GM08714 (cell line): ENCODE measurements around the gene ZNF25.
"Not testable (repeated sequence)": the region's sequence is repeated elsewhere in the genome, so short reads cannot be mapped to it uniquely, and the experiment has no call there.

Experiments
- H3K4me3 ChIP-seq: fragments of 200-500 bp; sonication (Bioruptor generic); 2 replicates; pipeline ENCODE4 v1.5.1; 2014; ENCODE audit warnings: mild to moderate bottlenecking, low read length, inconsistent platforms
- ZNF274 ChIP-seq: IDR thresholded peaks from 2 replicates; pipeline ENCODE4 v1.6.1; 2012; ENCODE audit warnings: mild to moderate bottlenecking, low read depth, low read length

ZNF25 gene

GRCh38 chr10:37976091-37976879 is at the start of gene ZNF25:
TSS of gene ZNF25 (minus strand) at chr10:37976647. CDS start at chr10:37971722, 4,925 bp downstream.
- no peak for TF ChIP-seq ZNF274
- H3K4me3 ChIP-seq: peak within 1 kb of the TSS; percentile 89

GRCh38 chr10:38025283-38025682 is 48.8 kb upstream of the ZNF25 start:
- H3K4me3 ChIP-seq: no peak overlapping the region

GRCh38 chr10:38019124-38019523 is 42.7 kb upstream of the ZNF25 start:
- H3K4me3 ChIP-seq: not testable (repeated sequence)

More at GRCh38 chr10:38025283-38025682, 48.8 kb upstream of the ZNF25 start:
- TF ChIP-seq ZNF274: no peak

DNA sequence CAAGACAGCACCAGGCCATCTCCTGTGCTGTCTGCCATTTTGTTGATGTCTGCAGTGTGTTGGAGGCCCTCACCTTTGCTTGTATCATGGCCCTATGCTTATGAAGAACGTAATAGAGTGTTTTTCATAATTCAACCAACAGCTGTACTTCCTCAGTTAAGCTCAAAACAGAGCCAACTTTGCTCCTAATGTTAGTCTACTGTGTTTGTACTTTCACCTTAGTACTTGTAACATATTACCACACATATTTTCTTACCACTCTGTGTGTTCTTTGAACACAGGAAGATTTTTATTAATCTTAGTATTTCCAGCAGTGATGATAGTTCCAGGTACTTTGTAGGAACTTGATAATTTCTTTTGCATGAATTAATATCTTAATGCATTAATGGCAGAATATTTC is 39.9 kb upstream of the ZNF25 start:
- H3K4me3 ChIP-seq: no peak overlapping the region
- TF ChIP-seq ZNF274: no peak

- peak within 1 kb of the TSS; percentile 82 for H3K4me3 ChIP-seq
- TF ChIP-seq ZNF274: no peak
Measured at GRCh38 chr10:38010119-38010903, 33.9 kb upstream of the ZNF25 start, which contains the start of gene ZNF33A. TSS of gene ZNF33A (plus strand) at chr10:38010675. CDS start at chr10:38012342, 1,667 bp downstream.

DNA sequence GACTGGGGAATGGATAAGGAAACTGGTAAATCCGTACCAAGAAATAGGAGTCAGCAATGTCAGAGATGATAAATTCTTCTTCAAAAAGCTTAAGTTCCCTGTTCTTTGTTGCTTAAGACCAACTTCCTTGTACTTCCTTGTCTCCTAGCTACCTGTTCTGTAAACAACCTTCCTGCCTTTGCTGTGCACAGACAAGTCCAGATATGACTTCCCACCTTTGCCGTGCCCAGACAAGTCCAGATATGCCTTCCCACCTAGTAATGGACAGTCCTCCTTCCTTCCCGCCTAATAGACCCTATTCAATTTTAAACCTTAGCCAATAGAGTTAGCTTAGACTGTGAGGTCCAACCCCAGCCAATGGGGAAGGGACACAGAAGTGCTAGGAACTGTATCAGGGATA is 31.5 kb upstream of the ZNF25 start:
- TF ChIP-seq ZNF274: no peak
- no peak overlapping the region for H3K4me3 ChIP-seq

DNA sequence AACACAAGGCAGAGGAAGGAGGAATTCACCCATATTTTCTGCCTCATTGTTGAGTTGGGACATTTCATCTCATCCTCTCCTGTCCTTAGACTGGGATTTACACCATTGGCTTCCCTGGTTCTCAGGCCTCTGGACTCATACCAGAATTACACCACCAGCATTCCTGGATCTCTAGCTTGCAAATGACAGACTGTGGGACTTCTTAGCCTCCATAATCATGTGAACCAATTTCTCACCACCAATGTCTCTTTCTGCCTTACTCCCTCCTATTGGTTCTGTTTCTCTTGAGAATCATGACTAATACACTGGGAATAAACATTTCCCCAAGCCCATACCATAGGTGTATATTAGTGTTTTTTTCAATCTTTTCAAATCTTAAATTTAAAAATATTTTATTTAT is 31.1 kb upstream of the ZNF25 start:
- no peak overlapping the region for H3K4me3 ChIP-seq
- TF ChIP-seq ZNF274: no peak

DNA sequence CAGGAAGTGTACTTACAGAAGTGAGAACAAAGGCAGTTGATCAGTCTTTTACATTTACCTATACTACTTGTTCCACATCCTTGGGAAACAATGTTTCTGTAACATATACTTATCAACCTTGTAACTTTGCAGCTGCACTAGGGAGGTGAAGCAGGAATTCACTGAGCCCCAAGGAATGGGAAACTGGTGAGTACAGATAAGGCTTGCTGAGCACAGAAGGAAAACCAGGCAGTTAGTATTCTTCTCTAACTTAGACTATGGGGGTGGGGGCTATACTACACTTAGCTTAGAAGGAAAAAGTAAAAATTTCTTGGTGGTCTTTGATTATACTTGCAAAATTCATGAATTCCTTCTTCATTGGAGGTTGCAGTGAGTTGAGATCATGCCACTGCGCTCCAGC is 27.1 kb upstream of the ZNF25 start:
- no peak for TF ChIP-seq ZNF274

GRCh38 chr10:38003026-38003425 is 26.6 kb upstream of the ZNF25 start:
- no peak for TF ChIP-seq ZNF274

More for the DNA sequence above, 27.1 kb upstream of the ZNF25 start:
- no peak overlapping the region for H3K4me3 ChIP-seq

DNA sequence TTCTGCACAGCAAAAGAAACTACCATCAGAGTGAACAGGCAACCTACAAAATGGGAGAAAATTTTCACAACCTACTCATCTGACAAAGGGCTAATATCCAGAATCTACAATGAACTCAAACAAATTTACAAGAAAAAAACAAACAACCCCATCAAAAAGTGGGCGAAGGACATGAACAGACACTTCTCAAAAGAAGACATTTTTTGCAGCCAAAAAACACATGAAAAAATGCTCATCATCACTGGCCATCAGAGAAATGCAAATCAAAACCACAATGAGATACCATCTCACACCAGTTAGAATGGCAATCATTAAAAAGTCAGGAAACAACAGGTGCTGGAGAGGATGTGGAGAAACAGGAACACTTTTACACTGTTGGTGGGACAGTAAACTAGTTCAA is 24.0 kb upstream of the ZNF25 start:
- H3K4me3 ChIP-seq: not testable (repeated sequence)

More at GRCh38 chr10:38003026-38003425, 26.6 kb upstream of the ZNF25 start:
- no peak overlapping the region for H3K4me3 ChIP-seq

GRCh38 chr10:37998920-37999319 is 22.5 kb upstream of the ZNF25 start:
- not testable (repeated sequence) for H3K4me3 ChIP-seq

GRCh38 chr10:37992083-37992482 is 15.6 kb upstream of the ZNF25 start:
- H3K4me3 ChIP-seq: no peak overlapping the region

DNA sequence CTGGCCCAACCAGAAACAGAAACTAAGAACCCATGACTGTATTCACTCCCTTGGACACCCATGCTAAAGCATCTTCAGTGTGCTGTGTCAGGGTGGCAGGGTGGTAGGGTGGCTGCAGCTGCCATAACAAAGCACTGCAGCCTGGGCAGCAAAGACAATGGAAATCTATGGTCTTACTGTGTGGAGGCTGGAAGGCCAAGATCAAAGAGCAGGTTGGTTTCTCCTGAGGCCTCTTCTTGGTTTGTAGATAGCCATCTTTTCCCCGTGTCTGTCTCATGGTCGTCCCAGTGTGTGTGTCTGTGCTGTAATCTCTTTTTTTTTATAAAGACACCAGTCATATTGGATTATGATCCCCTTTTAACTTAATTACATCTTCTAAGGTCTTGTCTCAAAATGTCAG is 15.2 kb upstream of the ZNF25 start:
- H3K4me3 ChIP-seq: no peak overlapping the region
- no peak for TF ChIP-seq ZNF274

More at GRCh38 chr10:37992083-37992482, 15.6 kb upstream of the ZNF25 start:
- no peak for TF ChIP-seq ZNF274

GRCh38 chr10:37976880-37977203 is 395 bp upstream of the ZNF25 start:
- TF ChIP-seq ZNF274: no peak
- H3K4me3 ChIP-seq: peak overlapping the region; percentile 42; the same call in 1 of the 2 replicates

- H3K4me3 ChIP-seq: peak overlapping the region; percentile 89
- TF ChIP-seq ZNF274: no peak
Measured at GRCh38 chr10:37975401-37975991, 951 bp downstream of the ZNF25 start.
